PC-9 (cell line): ENCODE measurements around the gene PTPRD.

Experiments used
- EZH2 ChIP-seq: fragments of 200-600 bp; sonication (generic); IDR thresholded peaks from 2 replicates; pipeline ENCODE4 v1.8.0; 2017; ENCODE audit warnings: antibody characterized with exemption, low read depth
- TF ChIP-seq, protein P1 (sequence below): fragments of 200-600 bp; sonication (generic); conservative IDR thresholded peaks from 2 replicates; pipeline ENCODE4 v1.6.1; 2017; ENCODE audit warnings: mixed run types, antibody characterized with exemption, mild to moderate bottlenecking, moderate library complexity

DNA sequence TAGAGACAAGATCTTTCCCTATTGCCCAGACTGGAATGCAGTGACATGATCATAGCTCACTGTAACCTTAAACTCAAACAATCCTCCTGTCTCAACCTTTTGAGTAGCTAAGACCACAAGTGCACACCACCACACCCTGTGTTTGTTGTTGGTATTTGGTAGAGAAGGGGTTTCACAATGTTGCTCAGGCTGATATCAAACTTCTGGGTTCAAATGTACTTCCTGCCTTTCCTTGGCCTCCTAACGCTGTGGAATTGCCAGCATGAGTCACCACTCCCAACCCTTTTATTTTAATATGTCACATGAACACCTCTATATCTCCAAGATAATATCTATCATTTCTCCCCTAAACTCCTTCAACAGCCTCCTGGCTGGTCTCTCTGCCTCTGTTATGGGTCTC lies 719.0 kb downstream of the PTPRD start:
- TF ChIP-seq, protein P1, sequence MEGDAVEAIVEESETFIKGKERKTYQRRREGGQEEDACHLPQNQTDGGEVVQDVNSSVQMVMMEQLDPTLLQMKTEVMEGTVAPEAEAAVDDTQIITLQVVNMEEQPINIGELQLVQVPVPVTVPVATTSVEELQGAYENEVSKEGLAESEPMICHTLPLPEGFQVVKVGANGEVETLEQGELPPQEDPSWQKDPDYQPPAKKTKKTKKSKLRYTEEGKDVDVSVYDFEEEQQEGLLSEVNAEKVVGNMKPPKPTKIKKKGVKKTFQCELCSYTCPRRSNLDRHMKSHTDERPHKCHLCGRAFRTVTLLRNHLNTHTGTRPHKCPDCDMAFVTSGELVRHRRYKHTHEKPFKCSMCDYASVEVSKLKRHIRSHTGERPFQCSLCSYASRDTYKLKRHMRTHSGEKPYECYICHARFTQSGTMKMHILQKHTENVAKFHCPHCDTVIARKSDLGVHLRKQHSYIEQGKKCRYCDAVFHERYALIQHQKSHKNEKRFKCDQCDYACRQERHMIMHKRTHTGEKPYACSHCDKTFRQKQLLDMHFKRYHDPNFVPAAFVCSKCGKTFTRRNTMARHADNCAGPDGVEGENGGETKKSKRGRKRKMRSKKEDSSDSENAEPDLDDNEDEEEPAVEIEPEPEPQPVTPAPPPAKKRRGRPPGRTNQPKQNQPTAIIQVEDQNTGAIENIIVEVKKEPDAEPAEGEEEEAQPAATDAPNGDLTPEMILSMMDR = no peak
- TF ChIP-seq EZH2 = no peak
